ENCODE measurements around the gene PF4V1.

Gene PF4V1

GRCh38 chr4:73853246-73853704 is at the start of gene PF4V1:
Gene PF4V1, plus strand, starts transcription at chr4:73853296. Its CDS starts 67 bp downstream, at chr4:73853363.
- DNase-seq = no peak

GRCh38 chr4:73810191-73810590 is 42.9 kb upstream of the PF4V1 start:
- no peak for DNase-seq

- DNase-seq = no peak
Observed at GRCh38 chr4:73811841-73812240, 41.3 kb upstream of the PF4V1 start.

GRCh38 chr4:73814679-73815078 is 38.4 kb upstream of the PF4V1 start:
- DNase-seq = no peak

GRCh38 chr4:73815145-73815544 is 38.0 kb upstream of the PF4V1 start:
- no peak for DNase-seq

- no peak for DNase-seq
Observed at GRCh38 chr4:73816814-73817213, 36.3 kb upstream of the PF4V1 start.

- DNase-seq = no peak
Observed at GRCh38 chr4:73817341-73817740, 35.8 kb upstream of the PF4V1 start.

- no peak for DNase-seq
Observed at GRCh38 chr4:73821325-73821724, 31.8 kb upstream of the PF4V1 start.

GRCh38 chr4:73822389-73822788 is 30.7 kb upstream of the PF4V1 start:
- DNase-seq = no peak

- DNase-seq = no peak
Observed at GRCh38 chr4:73822812-73823504, 30.1 kb upstream of the PF4V1 start.

GRCh38 chr4:73823760-73824159 is 29.3 kb upstream of the PF4V1 start:
- DNase-seq = no peak

- no peak for DNase-seq
Observed at GRCh38 chr4:73828956-73829355, 24.1 kb upstream of the PF4V1 start.

GRCh38 chr4:73831569-73831968 is 21.5 kb upstream of the PF4V1 start:
- no peak for DNase-seq

GRCh38 chr4:73832651-73833237 is 20.4 kb upstream of the PF4V1 start:
- no peak for DNase-seq

GRCh38 chr4:73836373-73837279 is 16.5 kb upstream of the PF4V1 start, which contains the start of gene CXCL6:
Gene CXCL6, plus strand, starts transcription at chr4:73836678. Its CDS starts 73 bp downstream, at chr4:73836751.
- no peak for DNase-seq

GRCh38 chr4:73839071-73839470 is 14.0 kb upstream of the PF4V1 start:
- no peak for DNase-seq

GRCh38 chr4:73839715-73840114 is 13.4 kb upstream of the PF4V1 start:
- no peak for DNase-seq

GRCh38 chr4:73841243-73841925 is 11.7 kb upstream of the PF4V1 start:
- no peak for DNase-seq

GRCh38 chr4:73842696-73843095 is 10.4 kb upstream of the PF4V1 start:
- no peak for DNase-seq

- no peak for DNase-seq
Observed at GRCh38 chr4:73843369-73843768, 9.7 kb upstream of the PF4V1 start.

- DNase-seq = no peak
Observed at GRCh38 chr4:73844345-73844744, 8.8 kb upstream of the PF4V1 start.

GRCh38 chr4:73844806-73845205 is 8.3 kb upstream of the PF4V1 start:
- no peak for DNase-seq
